HG03521 (cell line): ENCODE results near the gene ZC3H7B.

Source experiments
- ATAC-seq: cut with Tn5 transposase; IDR thresholded peaks from one replicate; pipeline ENCODE4 v1.9.1; 2021; ENCODE audit warnings: mild to moderate bottlenecking, moderate library complexity; ENCODE audit not compliant: unreplicated experiment

ZC3H7B gene

GRCh38 chr22:41324821-41325528 is 23.6 kb downstream of the ZC3H7B start:
- ATAC-seq, result no peak

- ATAC-seq, result no peak
These were observed 25.8 kb downstream of the ZC3H7B start for GRCh38 chr22:41327124-41327523.

GRCh38 chr22:41330169-41330568 is 28.8 kb downstream of the ZC3H7B start:
- no peak for ATAC-seq

GRCh38 chr22:41332217-41332939 is 31.1 kb downstream of the ZC3H7B start:
- ATAC-seq, result no peak

- ATAC-seq, result no peak
These were observed 32.5 kb downstream of the ZC3H7B start for GRCh38 chr22:41333806-41334205.

GRCh38 chr22:41334215-41334614 is 32.9 kb downstream of the ZC3H7B start:
- no peak for ATAC-seq

GRCh38 chr22:41334951-41335635 is 33.8 kb downstream of the ZC3H7B start:
- no peak for ATAC-seq

- ATAC-seq, result no peak
These were observed 37.4 kb downstream of the ZC3H7B start for GRCh38 chr22:41338614-41339212.

- no peak for ATAC-seq
These were observed 38.5 kb downstream of the ZC3H7B start for GRCh38 chr22:41339823-41340222.

- ATAC-seq, result no peak
These were observed 39.0 kb downstream of the ZC3H7B start for GRCh38 chr22:41340357-41340756.

GRCh38 chr22:41341012-41341411 is 39.7 kb downstream of the ZC3H7B start:
- ATAC-seq, result no peak

GRCh38 chr22:41341990-41342389 is 40.7 kb downstream of the ZC3H7B start:
- ATAC-seq, result no peak

- no peak for ATAC-seq
These were observed 42.0 kb downstream of the ZC3H7B start for GRCh38 chr22:41343300-41343699.

- no peak for ATAC-seq
These were observed 42.4 kb downstream of the ZC3H7B start for GRCh38 chr22:41343717-41344116.

GRCh38 chr22:41344189-41344788 is 43.0 kb downstream of the ZC3H7B start:
- no peak for ATAC-seq

GRCh38 chr22:41345807-41346335 is 44.5 kb downstream of the ZC3H7B start:
- no peak for ATAC-seq

- no peak for ATAC-seq
These were observed 45.9 kb downstream of the ZC3H7B start for GRCh38 chr22:41347066-41347859.

GRCh38 chr22:41348964-41349484 is 47.7 kb downstream of the ZC3H7B start:
- ATAC-seq, result no peak

- no peak for ATAC-seq
These were observed 48.8 kb downstream of the ZC3H7B start for GRCh38 chr22:41350087-41350486.

GRCh38 chr22:41351011-41351410 is 49.7 kb downstream of the ZC3H7B start:
- no peak for ATAC-seq
